A673 (cell line): ENCODE results near the gene CAPN10. TPM values are rescaled to one million over a fixed set of nuclear protein-coding genes. Genes with fewer than 3 reads are reported as not detected.

Experiments used
- BruUV-seq: library from RNA; stranded (reverse); fragments of 400-500 nt; replicated peaks from 2 replicates; lab custom pipeline; 2021; lab: Mats Ljungman, UMichigan
- CTCF ChIA-PET: fragments of 300-600 bp; sonication (Branson Sonifier 250); formaldehyde crosslinking; loops from one replicate; lab custom pipeline; 2022; ENCODE audit warnings: antibody characterized with exemption; lab: Charles Lee
- POLR2A ChIA-PET: fragments of 300-600 bp; sonication (Branson Sonifier 250); formaldehyde crosslinking; loops from one replicate; lab custom pipeline; 2022; ENCODE audit warnings: antibody characterized with exemption; ENCODE audit not compliant: low non-redundant PET; lab: Charles Lee
- DNase-seq: peaks from one replicate; pipeline ENCODE4 v3.0.0-alpha.2; 2015; ENCODE audit warnings: low spot score
- H3K27ac ChIP-seq: fragments of 200-600 bp; sonication (generic); 2 replicates; pipeline ENCODE4 v1.5.1; 2016; ENCODE audit warnings: mixed run types, low read depth, mild to moderate bottlenecking, mixed read lengths, antibody characterized with exemption, low read length; ENCODE audit not compliant: poor library complexity, severe bottlenecking
- H3K27me3 ChIP-seq: fragments of 200-600 bp; sonication (generic); replicated peaks from 2 replicates; pipeline ENCODE4 v1.6.1; 2017; ENCODE audit warnings: mixed run types, low read depth, mild to moderate bottlenecking, mixed read lengths, antibody characterized with exemption, low read length; ENCODE audit not compliant: insufficient read depth, poor library complexity
- H3K36me3 ChIP-seq: fragments of 200-600 bp; sonication (generic); 2 replicates; pipeline ENCODE4 v1.6.1; 2016; ENCODE audit warnings: mixed run types, mild to moderate bottlenecking, mixed read lengths, antibody characterized with exemption, low read length; ENCODE audit not compliant: insufficient read depth, poor library complexity, severe bottlenecking
- H3K4me1 ChIP-seq: fragments of 200-600 bp; sonication (generic); 2 replicates; pipeline ENCODE4 v1.6.1; 2017; ENCODE audit warnings: mixed run types, mild to moderate bottlenecking, mixed read lengths, antibody characterized with exemption, low read length; ENCODE audit not compliant: insufficient read depth, poor library complexity, severe bottlenecking
- H3K4me3 ChIP-seq: fragments of 200-600 bp; sonication (generic); 2 replicates; pipeline ENCODE4 v1.5.1; 2016; ENCODE audit warnings: low read depth, mixed run types, mild to moderate bottlenecking, mixed read lengths, low read length; ENCODE audit not compliant: poor library complexity, severe bottlenecking
- H3K9me3 ChIP-seq: fragments of 200-600 bp; sonication (generic); 2 replicates; pipeline ENCODE4 v1.6.1; 2016; ENCODE audit warnings: mixed run types, low read depth, mild to moderate bottlenecking, mixed read lengths, antibody characterized with exemption, low read length; ENCODE audit not compliant: poor library complexity, severe bottlenecking
- EZH2 ChIP-seq: fragments of 200-600 bp; sonication (generic); IDR thresholded peaks from 2 replicates; pipeline ENCODE4 v1.6.1; 2017; ENCODE audit warnings: borderline replicate concordance, low read depth, mild to moderate bottlenecking, mixed read lengths, antibody characterized with exemption, low read length; ENCODE audit not compliant: poor library complexity, severe bottlenecking
- intact Hi-C: fragments of 100-400 bp; cut with micrococcal nuclease; formaldehyde crosslinking; loops from one replicate; pipeline ENCODE4 v1.10.0; 2022; ENCODE audit not compliant: unreplicated experiment
- total RNA-seq: library from RNA; stranded (reverse); gene quantifications from 2 replicates; pipeline ENCODE4 v1.2.3, GENCODE V29; 2021
- TF ChIP-seq, protein P1 (sequence below): fragments of 300-800, 200-600 bp; sonication (generic); conservative IDR thresholded peaks from 2 replicates; pipeline ENCODE4 v1.5.1; 2017; ENCODE audit warnings: low read depth, mild to moderate bottlenecking, antibody characterized with exemption, low read length, moderate library complexity, mixed read lengths

Gene CAPN10
- total RNA-seq, 1 experiment from 2014 or later = 43.5 TPM

- Histone ChIP-seq H3K4me3 (no peak overlapping the region), H3K36me3 (no peaks in the 10 kb centered on the region), H3K9me3 (no peaks in the 10 kb centered on the region), H3K27me3 (no peaks in the 10 kb centered on the region), H3K4me1 (no peaks in the 10 kb centered on the region), H3K27ac (no peak overlapping the region)
- CTCF ChIA-PET = no interaction called here
- POLR2A ChIA-PET = no interaction called here
- intact Hi-C loops = no loop called here
- BruUV-seq = no TSS peak
- TF ChIP-seq, protein P1, sequence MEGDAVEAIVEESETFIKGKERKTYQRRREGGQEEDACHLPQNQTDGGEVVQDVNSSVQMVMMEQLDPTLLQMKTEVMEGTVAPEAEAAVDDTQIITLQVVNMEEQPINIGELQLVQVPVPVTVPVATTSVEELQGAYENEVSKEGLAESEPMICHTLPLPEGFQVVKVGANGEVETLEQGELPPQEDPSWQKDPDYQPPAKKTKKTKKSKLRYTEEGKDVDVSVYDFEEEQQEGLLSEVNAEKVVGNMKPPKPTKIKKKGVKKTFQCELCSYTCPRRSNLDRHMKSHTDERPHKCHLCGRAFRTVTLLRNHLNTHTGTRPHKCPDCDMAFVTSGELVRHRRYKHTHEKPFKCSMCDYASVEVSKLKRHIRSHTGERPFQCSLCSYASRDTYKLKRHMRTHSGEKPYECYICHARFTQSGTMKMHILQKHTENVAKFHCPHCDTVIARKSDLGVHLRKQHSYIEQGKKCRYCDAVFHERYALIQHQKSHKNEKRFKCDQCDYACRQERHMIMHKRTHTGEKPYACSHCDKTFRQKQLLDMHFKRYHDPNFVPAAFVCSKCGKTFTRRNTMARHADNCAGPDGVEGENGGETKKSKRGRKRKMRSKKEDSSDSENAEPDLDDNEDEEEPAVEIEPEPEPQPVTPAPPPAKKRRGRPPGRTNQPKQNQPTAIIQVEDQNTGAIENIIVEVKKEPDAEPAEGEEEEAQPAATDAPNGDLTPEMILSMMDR = no peak
- TF ChIP-seq EZH2 = no peak
- DNase-seq = no peak
Measured at GRCh38 chr2:240603846-240604245, 17.3 kb downstream of the CAPN10 start.

- no peak for DNase-seq
- intact Hi-C loops = no loop called here
- Histone ChIP-seq H3K4me1 (no peaks in the 10 kb centered on the region), H3K4me3 (no peak overlapping the region), H3K36me3 (no peaks in the 10 kb centered on the region), H3K9me3 (no peaks in the 10 kb centered on the region), H3K27ac (no peak overlapping the region), H3K27me3 (no peaks in the 10 kb centered on the region)
- ChIA-PET CTCF (no interaction called here), POLR2A (no interaction called here)
- TF ChIP-seq, protein P1 = no peak
- no peak for TF ChIP-seq EZH2
- no TSS peak for BruUV-seq
Measured at GRCh38 chr2:240604291-240604938, 17.9 kb downstream of the CAPN10 start.

DNA sequence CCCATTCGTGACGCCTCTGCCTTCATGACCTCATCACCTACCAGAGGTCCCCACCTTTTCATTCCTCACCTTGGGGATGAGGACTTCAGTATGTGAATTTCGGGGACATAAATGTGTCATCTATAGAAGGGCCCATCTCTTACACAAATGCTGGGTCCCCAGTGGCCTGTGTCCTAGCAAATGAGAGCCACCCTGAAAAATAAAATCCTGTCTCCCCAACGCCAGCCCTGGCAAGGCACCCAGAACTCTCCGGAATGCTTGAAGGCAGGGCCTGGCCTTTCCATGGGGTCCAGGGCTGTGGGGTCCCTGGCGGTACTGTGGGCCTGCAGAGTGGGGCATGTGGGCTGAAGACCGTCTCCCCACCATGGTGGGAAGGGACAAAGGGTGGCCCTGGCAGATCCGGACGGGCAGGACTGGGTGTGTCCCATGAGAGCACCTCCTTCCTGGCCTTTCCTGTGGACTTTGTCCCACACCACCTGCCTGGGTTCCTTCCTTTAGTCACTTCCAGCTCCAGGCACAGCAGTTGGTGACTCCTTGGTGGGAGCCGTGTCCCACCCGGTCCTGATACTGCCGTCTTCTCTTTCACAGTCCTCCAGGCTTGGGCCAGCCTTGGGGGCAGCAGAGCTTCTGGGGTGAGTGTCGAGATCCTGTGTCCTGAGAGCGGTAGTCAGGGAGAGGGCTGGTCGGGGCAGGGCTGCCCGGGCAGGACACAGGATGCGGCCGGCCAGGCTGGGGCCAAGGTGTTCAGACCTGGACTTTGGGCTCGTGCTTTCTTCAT lies 18.6 kb downstream of the CAPN10 start:
- Histone ChIP-seq H3K27ac (no peak overlapping the region), H3K36me3 (no peaks in the 10 kb centered on the region), H3K27me3 (no peaks in the 10 kb centered on the region), H3K4me3 (no peak overlapping the region), H3K9me3 (no peaks in the 10 kb centered on the region), H3K4me1 (no peaks in the 10 kb centered on the region)
- TF ChIP-seq, protein P1 = no peak
- TF ChIP-seq EZH2 = no peak
- BruUV-seq = no TSS peak
- ChIA-PET CTCF (no interaction called here), POLR2A (no interaction called here)
- DNase-seq = no peak
- intact Hi-C loops = no loop called here
